ENCODE measurements around the gene CAMK4.

DNA sequence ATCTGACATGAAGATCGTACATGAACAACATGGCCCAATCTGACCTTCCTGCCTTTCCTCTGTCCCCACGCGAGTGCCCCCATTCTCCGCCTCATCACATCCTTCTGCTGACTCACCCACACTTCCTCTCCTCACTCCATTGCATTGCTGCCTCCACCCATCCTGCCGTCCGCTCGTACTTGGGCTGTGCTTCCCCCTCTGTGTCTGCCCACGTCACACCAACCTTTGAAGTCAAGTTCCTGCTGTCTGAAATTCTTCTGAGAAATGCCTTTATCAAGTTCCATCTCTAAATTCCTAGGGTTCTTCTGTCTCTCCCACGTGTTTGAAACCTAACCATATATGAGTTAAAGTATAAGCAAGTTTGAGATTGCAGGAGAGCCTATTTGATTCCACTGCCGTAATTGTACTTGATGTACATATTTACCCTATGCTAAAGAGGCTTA lies 306.1 kb downstream of the CAMK4 start:
- TF ChIP-seq CTCF (conservative IDR thresholded peaks at IDR 0.05; ENCODE audit: low read depth in 2 of 2): no peak
- TF ChIP-seq POLR2AphosphoS5 (IDR thresholded peaks at IDR 0.05; ENCODE audit: low read depth): no peak
- TF ChIP-seq STAT1 (IDR thresholded peaks at IDR 0.05; ENCODE audit: unreplicated experiment): no peak
- no peak for TF ChIP-seq EZH2 (IDR thresholded peaks at IDR 0.05; ENCODE audit: low read depth, unreplicated experiment)
- no peak for TF ChIP-seq EZH2phosphoT487 (IDR thresholded peaks at IDR 0.05; ENCODE audit: unreplicated experiment)
- TF ChIP-seq REST (IDR thresholded peaks at IDR 0.05; ENCODE audit: unreplicated experiment): no peak
- no peak for TF ChIP-seq CREB1 (CRISPR knock-in tag; IDR thresholded peaks at IDR 0.05; ENCODE audit: low read depth)
- TF ChIP-seq ETS1 (IDR thresholded peaks at IDR 0.05): no peak
